Nephron progenitor cell (in vitro differentiated cells): Measurements from ENCODE around the gene KCNMA1.

Experiments
- DNase-seq: peaks from one replicate; pipeline ENCODE4 v3.0.0; 2021
- H3K27ac Mint-ChIP-seq: 2 replicates; pipeline ENCODE4 v1.8.0; 2021; ENCODE audit warnings: mild to moderate bottlenecking, moderate library complexity, mixed read lengths
- H3K27me3 Mint-ChIP-seq: 2 replicates; pipeline ENCODE4 v1.8.0; 2021; ENCODE audit warnings: mild to moderate bottlenecking, low read depth, mixed read lengths; ENCODE audit not compliant: poor library complexity
- H3K36me3 Mint-ChIP-seq: 2 replicates; pipeline ENCODE4 v1.8.0; 2021; ENCODE audit warnings: low read depth, mixed read lengths
- H3K4me1 Mint-ChIP-seq: 2 replicates; pipeline ENCODE4 v1.8.0; 2021; ENCODE audit warnings: mixed read lengths
- H3K4me3 Mint-ChIP-seq: 2 replicates; pipeline ENCODE4 v1.8.0; 2021; ENCODE audit warnings: mild to moderate bottlenecking, moderate library complexity, mixed read lengths
- H3K9me3 Mint-ChIP-seq: 2 replicates; pipeline ENCODE4 v1.8.0; 2021; ENCODE audit warnings: mild to moderate bottlenecking, moderate library complexity, mixed read lengths
- TF ChIP-seq, protein P1 (sequence below): fragments of 200-600 bp; sonication (generic); IDR thresholded peaks from 2 replicates; pipeline ENCODE4 v1.5.0; 2021; ENCODE audit warnings: antibody characterized with exemption

Gene KCNMA1

DNA sequence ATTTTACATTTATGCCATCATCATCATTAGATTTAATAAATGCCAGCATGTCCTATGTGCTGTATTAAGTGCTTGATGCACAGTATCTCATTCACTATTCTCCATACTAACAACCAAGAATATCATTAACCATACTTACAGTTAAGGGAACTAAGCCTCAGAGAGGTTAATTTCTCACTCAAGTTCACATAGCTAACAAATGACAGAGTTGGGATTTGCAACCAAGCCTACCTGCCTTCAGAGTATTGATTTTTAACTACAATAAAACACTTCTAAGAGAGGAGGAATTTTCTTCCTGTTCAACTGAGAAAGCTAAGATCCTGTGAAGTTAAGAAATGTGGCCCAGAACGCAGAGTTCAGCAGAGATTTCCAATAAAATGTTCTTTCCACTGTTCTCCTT, 403.0 kb downstream of the KCNMA1 start:
- H3K27ac Mint-ChIP-seq = no peak overlapping the region
- H3K4me3 Mint-ChIP-seq = no peak overlapping the region
- peaks cover 9% of the 10 kb centered on the region for H3K9me3 Mint-ChIP-seq

DNA sequence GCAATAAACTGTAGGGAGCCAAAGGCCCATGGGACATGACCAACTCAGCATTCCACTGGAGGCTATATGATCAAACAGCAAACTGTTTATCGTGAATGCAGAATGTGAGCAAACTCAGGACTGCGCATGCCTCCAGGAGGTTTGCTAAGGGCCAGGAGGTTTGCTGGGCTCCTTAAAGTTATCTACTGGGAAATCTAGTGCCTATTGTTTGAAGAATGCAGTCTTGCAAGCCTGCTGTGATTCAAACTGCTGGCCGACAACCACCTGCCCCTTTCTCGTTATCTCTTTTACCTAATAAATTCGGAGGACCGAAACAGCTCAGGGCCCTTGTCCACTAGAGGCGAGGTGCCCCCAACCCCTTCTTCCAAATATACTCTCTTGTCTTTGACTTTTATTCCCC, 404.1 kb downstream of the KCNMA1 start:
- Mint-ChIP-seq H3K27ac (no peak overlapping the region), H3K36me3 (no peaks in the 10 kb centered on the region), H3K4me3 (no peak overlapping the region), H3K27me3 (peaks cover 20% of the 10 kb centered on the region), H3K4me1 (no peaks in the 10 kb centered on the region), H3K9me3 (peaks cover 9% of the 10 kb centered on the region)
- TF ChIP-seq, protein P1, sequence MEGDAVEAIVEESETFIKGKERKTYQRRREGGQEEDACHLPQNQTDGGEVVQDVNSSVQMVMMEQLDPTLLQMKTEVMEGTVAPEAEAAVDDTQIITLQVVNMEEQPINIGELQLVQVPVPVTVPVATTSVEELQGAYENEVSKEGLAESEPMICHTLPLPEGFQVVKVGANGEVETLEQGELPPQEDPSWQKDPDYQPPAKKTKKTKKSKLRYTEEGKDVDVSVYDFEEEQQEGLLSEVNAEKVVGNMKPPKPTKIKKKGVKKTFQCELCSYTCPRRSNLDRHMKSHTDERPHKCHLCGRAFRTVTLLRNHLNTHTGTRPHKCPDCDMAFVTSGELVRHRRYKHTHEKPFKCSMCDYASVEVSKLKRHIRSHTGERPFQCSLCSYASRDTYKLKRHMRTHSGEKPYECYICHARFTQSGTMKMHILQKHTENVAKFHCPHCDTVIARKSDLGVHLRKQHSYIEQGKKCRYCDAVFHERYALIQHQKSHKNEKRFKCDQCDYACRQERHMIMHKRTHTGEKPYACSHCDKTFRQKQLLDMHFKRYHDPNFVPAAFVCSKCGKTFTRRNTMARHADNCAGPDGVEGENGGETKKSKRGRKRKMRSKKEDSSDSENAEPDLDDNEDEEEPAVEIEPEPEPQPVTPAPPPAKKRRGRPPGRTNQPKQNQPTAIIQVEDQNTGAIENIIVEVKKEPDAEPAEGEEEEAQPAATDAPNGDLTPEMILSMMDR = no peak
- no peak for DNase-seq

More for the DNA sequence above, 403.0 kb downstream of the KCNMA1 start:
- TF ChIP-seq, protein P1 = no peak
- DNase-seq = no peak
- no peaks in the 10 kb centered on the region for H3K36me3 Mint-ChIP-seq
- no peaks in the 10 kb centered on the region for H3K4me1 Mint-ChIP-seq
- peaks cover 25% of the 10 kb centered on the region for H3K27me3 Mint-ChIP-seq

DNA sequence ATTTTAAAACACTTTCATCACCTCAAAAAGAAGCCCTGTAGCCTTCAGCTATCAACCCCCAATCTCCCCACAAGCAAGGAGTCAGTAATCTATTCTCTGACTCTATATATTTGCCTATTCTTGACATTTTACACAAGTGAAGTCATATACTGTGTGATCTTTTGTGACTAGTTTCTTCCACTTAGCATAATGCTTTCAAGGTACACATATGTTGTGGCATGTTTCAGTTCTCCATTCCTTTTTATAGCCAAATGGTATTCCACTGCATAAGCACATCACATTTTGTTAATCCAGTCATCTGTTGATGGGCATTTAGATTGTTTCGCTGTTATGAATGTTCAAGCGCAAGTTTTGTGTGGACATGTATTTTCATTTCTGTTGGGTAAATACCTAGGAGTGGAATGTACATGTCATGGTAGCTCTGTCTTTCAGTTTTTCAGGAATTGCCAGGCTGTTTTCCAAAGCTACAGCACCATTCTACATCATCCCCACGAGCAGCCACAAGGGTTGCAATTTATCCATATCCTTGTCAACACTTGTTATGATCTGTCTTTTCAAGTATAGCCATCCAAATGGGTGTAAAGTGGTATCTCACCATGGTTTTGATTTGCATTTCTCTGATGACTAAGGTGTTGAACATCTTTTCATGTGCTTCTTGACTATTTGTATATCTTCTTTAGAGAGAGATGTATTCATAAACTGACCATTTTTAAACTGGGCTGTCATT, 405.6 kb downstream of the KCNMA1 start:
- TF ChIP-seq, protein P1 = no peak
- no peak overlapping the region for H3K27ac Mint-ChIP-seq
- H3K4me3 Mint-ChIP-seq = no peak overlapping the region
- no peaks in the 10 kb centered on the region for H3K36me3 Mint-ChIP-seq
- no peak for DNase-seq
- H3K27me3 Mint-ChIP-seq = peaks cover 18% of the 10 kb centered on the region
- H3K9me3 Mint-ChIP-seq = peaks cover 9% of the 10 kb centered on the region
- H3K4me1 Mint-ChIP-seq = no peaks in the 10 kb centered on the region

DNA sequence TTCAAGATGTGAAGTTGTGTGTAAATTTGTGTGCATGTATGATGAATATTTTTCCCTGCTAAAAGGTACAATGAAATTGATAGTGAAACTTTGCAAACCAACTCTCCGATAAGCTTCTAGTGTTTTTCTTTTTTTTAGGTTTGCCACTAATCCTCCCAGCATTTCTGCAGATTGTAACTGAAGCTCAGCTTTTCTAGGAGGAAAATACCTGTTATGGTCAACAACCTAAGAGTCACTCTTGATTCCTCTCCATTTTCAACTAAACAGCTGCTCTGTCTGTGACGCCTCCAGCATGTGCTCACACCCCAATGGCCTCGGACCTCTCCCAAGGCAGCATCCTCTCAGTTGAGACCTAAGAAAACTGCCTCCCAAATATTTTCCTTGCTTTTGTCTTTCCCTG, 406.2 kb downstream of the KCNMA1 start:
- peaks cover 9% of the 10 kb centered on the region for H3K9me3 Mint-ChIP-seq
- H3K36me3 Mint-ChIP-seq = no peaks in the 10 kb centered on the region
- H3K4me3 Mint-ChIP-seq = no peak overlapping the region
- no peak for DNase-seq
- TF ChIP-seq, protein P1 = no peak
- no peak overlapping the region for H3K27ac Mint-ChIP-seq
- H3K4me1 Mint-ChIP-seq = peaks cover 4% of the 10 kb centered on the region
- H3K27me3 Mint-ChIP-seq = peaks cover 17% of the 10 kb centered on the region

DNA sequence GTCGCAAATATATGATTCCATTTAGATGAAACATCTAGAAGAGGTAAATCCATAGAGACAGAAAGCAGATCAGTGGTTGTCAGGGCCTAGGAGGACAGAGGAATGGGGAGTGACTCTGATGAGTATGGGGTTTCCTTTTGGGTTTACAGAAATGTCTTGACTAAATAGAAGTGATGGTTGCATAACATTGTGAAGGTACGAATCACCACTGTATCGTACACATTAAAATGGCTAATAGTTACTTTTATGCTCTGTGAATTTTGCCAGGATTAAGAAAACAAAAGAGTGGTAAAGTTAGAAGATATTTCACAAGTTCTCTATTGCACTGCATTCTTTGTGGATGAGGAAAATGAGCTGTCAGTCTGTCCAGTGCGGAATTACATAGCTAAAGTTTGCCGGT, 407.4 kb downstream of the KCNMA1 start:
- H3K9me3 Mint-ChIP-seq = peaks cover 7% of the 10 kb centered on the region
- TF ChIP-seq, protein P1 = no peak
- no peaks in the 10 kb centered on the region for H3K36me3 Mint-ChIP-seq
- DNase-seq = no peak
- H3K27ac Mint-ChIP-seq = no peak overlapping the region
- H3K4me3 Mint-ChIP-seq = no peak overlapping the region
- H3K27me3 Mint-ChIP-seq = peaks cover 15% of the 10 kb centered on the region
- peaks cover 11% of the 10 kb centered on the region for H3K4me1 Mint-ChIP-seq

DNA sequence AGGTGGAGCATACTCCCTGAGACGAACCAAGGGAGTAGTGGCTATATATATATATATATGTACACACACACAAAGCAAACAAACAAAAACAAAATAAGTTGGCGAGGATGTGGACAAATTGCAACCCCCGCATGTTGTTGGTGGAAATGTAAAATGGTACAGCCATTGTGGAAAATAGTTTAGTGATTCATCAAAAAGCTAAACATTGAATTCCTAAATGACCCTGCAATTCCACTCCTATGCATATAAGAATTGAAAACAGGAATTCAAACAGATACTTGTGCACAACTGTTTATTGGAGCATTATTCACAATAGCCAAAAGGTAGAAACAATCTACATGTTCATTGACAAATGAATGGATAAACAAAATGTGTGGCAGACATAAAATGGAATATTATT, 407.9 kb downstream of the KCNMA1 start:
- Mint-ChIP-seq H3K36me3 (no peaks in the 10 kb centered on the region), H3K4me1 (peaks cover 11% of the 10 kb centered on the region), H3K4me3 (no peak overlapping the region), H3K9me3 (peaks cover 5% of the 10 kb centered on the region), H3K27ac (no peak overlapping the region), H3K27me3 (peaks cover 16% of the 10 kb centered on the region)
- no peak for DNase-seq
- TF ChIP-seq, protein P1 = no peak
